DMS114 treated with DMSO at 0.1 percent for 48 hours (cell line): ENCODE measurements around the gene CDH12.
"Not testable (repeated sequence)": the region's sequence is repeated elsewhere in the genome, so short reads cannot be mapped to it uniquely, and the experiment has no call there.

Source experiments
- DNase-seq: peaks from one replicate; lab custom pipeline; 2025; ENCODE audit not compliant: unreplicated experiment; lab: John Stamatoyannopoulos, UW

CDH12 gene

DNA sequence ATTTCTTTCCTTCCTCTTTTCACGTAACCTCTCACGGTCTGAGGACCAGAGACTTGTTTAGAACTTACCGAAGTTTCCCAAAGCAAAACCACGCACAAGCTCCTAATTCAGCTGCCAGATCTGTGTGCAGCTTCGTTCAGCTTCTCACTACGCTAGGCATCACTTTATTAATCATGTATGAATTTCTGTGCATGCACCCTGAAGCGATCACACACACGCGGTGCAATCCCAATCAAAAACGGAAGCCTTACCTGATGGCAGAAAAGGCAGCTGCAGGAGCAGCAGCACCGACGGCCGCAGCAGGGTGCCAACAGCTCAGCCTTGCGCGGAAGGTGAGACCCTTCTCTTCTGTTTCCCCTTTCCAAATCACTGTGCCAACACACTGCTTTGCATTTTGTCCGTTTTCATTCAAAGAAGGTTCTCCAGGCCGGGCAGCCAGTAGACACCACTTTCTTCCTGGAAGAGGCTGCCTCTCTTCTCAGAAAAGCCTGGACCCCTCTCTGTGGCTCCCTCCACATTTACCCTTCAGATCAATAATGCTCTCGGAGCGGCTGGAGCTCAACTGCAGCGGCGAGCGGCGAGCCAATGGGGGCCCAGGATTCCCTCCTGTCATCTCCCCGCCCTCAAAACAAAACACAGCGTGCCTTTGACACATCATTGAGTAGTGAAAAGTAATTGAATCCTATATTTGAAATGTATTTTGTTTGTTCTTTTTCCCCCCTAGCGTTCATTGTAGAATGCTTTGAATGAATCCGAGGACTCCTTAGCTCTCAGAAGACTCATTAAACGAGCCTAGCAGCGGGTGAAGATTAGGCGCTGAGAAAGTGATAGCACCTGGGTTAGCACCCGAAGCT lies at the start of gene CDH12:
Gene CDH12, minus strand, starts transcription at position 538 of the 854 bp plus-strand sequence.
- no peak for DNase-seq

DNA sequence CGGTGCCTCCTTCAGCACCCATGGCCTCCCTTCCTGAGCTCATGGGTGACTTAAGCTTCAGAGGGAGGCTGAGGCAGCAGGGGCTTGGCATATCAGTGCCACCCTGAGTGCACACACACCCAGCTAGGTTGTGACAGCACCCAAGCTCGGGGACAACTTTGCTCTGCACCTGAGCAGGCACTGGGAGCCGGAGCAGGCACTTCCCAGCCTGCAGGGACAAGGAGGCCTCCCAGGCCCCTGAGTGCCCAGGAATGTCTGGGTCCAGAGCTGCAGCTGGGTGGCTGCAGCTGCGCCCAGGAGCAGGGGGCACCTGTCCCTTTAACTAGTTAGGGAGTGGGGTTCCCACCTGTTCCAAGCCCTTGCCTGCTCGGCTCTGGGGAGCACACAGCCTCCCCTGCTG lies 48.7 kb upstream of the CDH12 start:
- no peak for DNase-seq

DNA sequence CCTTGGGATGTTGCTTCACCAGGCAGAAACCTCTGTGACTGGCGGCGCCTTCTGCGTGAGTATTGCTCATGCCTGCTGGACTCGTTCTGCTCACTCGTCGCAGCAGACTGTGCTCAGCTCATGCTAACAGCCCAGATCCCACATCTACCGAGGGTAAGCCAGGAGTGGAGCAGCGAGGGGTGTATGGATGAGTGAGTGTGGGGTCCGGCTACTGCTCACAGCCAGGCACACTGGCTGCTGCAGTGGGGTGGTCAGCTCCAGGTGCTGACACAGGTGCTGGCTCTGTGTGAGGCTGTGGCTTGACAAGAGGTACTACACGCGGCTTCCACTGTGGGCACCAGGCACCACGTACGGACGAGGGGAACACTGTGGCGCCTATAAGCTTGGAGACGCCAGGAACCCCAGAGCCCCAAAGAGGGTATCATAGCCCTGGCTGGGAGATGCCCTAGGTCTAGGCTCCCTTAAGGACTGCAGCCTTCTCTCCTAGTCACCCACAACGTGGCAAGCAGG lies 47.7 kb upstream of the CDH12 start:
- no peak for DNase-seq

DNA sequence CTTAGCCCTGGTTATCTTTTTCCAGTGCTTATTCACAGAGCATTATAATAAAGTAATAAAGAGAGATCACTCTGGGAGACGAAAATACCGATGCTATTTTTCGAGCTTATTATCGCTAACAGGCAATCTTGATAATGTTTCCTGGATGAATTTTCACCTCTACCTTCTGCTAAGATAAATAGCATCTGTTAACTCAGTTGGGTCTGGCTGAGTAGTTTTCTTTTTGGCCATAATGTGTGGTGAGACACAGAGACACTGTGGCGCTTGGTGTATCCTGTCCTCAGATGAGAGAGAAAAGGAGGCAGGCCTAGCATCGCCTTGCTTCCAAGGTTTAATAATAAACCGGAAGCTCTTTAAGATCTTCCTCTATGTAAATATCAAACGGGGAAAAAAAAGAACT lies 46.2 kb upstream of the CDH12 start:
- no peak for DNase-seq

DNA sequence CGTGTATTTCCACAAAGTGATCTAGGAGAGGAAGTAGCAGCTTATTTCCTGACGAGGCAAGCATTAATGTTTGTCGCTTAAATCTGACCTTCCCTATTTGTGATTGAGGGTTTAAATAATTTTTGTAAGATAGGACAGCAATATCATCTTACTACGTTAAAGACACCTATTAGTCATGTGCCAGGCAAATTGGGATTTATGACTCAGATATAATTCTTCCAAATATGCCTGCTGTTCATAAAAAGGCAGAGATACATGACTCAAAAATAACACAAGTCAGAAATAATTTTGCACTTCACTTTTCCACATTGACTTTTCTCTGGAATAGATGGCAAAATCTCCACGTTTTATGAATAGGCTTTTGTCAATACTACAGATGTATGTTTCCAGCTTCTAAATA lies 43.0 kb upstream of the CDH12 start:
- no peak for DNase-seq

DNA sequence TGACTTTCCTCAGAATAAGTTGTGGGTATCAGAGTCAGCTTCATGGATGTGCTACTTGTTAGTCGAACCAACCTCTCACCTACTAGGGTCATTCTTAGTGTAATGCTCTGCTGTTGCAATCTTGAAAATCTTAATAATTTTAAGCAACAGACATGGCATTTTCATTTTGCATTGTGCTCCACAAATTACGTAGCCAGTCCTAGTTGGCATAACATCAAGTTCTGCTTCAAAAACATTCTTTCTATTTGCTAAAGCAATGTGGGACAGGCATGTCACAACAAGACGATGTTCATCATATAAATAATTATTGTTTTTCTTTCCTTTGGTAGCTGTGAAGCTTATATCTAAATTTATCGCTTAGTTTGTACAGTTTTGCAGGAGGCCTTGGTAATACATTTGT lies 39.3 kb upstream of the CDH12 start:
- no peak for DNase-seq

DNA sequence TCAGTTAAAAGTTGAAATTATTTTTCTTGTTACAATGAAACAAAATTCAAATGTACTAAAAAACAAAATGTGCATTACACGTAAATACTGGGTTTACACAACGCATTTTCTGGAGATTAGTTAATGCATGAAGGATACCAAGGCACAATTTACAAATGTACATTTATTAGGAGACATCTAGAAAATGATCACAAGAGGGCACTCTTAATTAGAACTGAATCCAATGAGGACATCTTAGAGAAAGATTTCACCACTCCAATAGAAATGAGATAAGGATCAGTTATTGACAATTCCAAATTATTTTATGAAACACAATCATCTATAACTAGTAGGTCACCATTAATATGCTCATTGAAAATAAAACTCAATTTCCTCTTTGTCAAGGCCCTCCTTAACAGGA lies 36.6 kb upstream of the CDH12 start:
- DNase-seq, result no peak

DNA sequence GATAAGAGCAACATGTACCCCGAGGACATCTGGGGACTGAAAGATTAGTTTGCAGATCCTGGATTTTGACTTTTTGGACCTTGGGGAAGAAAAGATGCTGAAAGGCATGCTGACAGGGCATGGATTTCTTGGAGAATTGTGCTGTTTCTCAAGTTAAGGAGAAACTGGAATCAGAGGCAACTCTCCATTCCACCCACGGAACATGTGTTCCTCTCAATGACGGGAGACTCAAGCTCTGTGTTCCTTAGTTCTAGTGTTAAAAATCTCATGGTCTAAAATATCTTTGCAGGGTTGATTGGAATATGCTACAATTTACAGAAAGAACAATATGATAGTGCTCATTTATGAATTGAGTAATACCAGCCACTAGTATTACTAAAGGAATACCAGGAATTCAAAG lies 34.4 kb upstream of the CDH12 start:
- DNase-seq, result no peak

DNA sequence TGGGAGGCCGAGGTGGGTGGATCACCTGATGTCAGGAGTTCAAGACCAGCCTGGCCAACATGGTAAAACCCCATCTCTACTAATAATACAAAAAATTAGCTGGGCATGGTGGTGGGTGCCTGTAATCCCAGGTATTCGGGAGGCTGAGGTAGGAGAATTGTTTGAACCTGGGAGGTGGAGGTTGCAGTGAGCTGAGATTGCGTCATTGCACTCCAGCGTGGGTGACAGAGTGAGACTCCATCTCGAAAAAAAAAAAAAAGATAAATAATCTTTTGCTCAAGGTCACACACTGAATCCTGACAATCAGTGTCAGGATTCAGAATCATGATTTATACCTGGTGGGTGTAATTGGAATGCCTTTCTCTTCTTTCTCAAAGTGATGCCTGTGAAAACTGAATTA lies 5.8 kb upstream of the CDH12 start:
- DNase-seq, result not testable (repeated sequence)

DNA sequence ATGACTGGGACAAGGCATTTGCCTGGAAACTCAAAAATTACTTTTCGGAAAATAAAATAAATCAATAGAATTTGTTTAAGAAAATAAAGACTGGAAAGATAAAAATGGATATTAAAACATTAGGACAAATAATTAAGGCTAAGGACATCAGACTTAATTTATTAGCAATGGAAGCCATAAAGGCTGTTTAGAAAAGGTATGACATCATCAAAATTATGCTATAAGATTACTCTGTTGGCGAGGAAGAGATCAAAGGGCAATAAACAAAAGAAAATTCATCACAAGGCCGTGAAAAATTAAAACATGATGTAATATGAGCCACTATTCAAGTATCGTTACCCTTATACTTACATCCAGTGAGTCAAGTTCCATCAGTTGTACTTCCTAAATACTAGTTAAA lies 2.7 kb upstream of the CDH12 start:
- DNase-seq, result no peak

DNA sequence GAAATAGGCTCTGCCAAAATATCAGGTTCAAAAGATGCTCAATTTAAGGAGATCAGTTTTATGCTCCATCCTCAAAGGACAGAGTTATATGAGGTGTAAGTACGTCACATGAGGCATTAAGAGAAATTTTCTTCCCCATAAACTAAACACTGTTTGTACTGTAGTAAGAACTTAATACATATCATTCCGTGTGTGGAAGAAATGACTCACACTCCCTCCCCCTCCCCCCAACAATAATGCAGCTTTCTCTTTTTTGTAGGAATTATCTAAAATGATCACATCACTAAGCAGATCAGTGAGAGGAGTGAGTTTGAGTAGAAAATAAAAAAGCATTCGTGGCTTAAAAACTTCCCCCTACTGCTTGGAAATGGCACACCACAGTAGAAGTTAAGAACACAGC lies 2.2 kb downstream of the CDH12 start:
- no peak for DNase-seq

DNA sequence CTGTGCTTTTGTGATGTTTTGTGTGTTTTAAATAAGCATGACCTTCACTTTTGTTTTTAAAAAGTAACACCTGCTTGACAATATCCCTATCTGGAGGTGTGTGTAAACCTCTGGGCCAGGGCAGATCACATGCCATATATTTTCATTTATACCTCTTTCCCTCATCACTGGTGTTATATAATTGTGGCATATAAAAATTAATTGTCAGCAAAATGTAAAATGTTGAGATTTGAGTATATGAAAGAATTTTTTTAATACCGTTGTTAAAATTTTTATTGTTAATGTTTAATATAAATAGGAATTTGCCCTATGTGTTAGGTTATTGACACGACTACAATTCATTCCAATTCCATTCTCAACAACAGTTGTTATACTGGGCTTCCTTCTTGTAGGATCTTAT lies 6.5 kb downstream of the CDH12 start:
- no peak for DNase-seq

DNA sequence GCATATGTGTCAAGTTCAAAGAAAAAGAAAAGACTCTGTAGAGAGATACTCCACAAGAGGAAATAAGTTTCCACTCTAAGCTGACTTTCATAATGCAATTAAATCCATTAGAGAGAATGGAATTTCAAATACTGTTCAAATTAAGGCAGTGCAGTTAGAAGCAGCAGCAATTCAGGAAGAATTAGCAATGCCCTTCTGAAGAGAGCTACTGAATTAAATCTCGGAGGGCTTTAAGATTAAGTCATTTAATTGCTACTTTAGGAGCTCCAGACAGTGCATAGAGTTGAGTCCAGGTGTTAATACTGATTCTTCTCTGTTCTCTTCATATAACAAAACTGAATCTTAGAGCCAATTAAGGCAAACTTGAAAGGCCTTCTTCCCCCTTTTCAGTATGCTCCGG lies 8.5 kb downstream of the CDH12 start:
- DNase-seq, result no peak

DNA sequence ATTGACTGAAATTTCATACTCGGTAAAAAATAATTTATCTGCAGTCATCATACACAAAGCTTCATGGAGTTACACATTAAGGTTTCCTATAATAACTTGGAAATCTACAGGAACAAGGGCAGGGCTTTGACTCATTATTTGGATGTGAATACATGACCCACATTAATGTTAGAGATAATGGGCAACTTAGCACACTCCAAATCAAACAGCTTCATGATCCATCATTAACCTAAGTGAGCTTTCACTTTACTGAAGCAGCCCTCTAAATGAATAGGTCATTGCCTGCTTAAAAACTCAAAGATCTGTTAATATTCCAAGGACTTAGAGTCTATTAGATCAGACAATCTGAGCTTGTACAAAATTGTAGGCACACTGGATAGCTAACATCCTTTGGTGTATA lies 9.0 kb downstream of the CDH12 start:
- DNase-seq, result no peak

DNA sequence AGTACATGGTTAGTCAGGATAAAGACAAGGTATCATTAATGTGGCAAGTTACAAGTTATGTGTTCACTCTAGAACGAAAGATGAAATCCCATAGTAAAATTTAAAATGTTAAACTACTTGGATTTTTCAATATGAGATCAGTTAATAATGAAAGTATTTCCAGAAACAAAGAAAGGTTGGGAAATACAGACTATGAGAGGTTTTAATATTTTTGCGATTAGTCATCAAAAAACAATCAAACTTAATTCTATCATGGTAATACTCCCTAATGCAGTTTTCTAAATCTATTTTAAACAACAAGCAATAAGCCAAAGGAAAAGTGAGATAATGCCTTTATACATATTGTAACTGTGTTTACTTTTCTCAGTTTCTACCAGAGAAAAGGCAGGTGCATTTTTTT lies 10.6 kb downstream of the CDH12 start:
- no peak for DNase-seq

DNA sequence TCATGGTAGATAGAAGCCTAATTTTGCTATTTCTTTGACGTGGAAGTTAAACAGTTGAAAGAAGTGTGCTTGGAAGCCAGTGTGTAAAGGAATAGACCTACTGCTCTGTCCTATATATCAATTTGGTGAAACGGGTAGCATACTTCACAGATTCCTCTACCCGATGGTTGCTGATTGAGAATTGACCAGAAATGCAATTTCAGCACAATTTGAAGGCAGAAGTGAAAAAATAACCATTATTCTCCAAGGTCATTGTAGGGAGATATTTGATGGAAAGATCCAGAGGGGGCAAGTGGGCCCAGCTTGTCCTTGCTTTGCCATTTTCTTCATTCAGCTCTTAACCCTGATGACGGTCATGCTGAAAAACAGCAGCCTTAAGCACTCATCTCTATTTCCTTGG lies 15.3 kb downstream of the CDH12 start:
- DNase-seq, result no peak

DNA sequence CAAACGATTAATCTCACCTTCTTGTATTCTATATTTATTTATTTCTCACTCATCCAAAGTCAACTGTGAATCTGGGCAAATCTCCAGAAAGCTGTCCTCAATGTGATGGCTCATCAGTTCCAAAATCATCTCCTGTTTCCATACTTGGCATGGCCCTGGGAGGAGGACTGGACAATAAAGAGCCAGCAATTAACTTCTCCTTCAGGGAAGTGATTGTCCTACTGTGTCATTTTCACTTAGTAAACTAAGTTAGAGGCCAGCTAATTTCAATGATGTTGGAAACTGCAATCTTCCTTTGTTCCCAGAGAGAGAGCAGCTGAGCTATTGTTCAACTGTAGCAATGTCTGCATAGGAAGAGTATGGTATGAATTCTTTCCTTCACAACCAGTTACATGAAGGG lies 17.5 kb downstream of the CDH12 start:
- DNase-seq, result no peak

DNA sequence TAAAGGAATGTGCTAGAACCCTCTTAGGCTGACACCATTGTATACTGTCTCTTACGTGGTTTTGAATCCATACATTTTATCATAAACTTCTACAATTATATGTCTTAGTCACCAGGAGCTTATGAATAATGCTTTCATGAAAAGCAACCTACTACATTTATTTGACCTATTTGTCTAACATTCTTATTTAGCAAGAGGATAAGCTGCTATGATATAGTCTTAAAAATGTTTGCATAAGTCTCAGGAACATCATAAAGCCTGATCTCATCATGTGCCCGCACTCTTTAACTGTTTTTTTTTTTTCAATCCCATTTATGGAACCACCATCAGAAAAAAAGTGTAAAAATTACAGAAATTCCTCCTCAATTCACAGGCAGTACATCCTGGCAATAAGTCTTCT lies 59.7 kb downstream of the CDH12 start:
- DNase-seq, result no peak

DNA sequence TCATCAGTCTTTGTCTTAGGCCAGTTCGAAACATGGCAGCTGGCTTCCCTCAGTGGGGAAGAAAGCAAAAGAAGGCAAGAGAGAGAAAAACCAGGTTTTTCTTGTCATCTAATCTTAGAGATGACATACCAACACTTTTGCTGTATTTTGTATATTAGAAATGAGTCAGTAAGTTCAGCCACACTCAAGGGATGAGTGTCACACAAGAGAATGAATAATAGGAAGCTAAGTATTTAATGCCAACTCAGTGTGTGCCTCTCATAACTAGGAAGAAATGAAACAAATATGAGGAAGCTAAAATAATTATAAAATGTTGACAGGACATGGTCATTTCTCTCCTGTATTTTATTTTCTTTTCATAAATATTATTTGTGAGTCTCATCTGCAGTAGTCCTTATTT lies 65.3 kb downstream of the CDH12 start:
- DNase-seq, result no peak

DNA sequence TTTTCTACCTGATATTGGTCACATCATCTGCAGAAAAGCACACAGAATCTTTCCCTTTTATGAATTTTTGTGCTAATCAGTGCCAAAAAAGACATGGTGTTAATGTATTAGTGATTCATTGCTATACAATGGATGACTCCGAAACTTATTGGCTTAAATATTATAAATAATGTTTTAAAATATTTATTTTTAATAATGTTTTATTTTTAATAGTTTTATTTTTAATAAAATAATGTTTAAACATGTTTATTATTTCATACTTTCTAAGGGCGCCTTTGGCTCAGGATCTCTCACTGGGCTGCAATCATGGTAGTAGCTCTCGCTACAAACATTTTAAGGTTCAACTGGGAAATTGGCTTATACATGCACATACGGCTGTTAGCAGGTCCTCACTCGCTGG lies 65.7 kb downstream of the CDH12 start:
- no peak for DNase-seq

DNA sequence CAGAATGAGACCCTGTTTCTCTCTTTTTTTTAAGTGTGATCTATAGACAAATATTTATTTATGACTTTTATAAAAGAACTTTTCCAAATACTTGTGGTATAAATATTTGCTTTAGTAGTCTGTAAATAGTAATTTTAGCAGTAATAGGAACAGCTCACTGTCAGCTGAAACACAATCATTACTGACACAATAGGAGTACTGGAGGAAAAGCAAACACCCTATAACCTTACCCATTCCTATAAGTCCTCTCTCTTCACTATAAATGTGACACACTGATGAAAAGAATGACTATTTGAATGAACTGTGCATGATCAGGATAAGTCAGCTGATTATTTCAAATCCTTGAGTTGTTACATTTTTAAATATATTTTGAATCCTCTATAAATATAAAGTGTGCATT lies 72.4 kb downstream of the CDH12 start:
- DNase-seq, result no peak

DNA sequence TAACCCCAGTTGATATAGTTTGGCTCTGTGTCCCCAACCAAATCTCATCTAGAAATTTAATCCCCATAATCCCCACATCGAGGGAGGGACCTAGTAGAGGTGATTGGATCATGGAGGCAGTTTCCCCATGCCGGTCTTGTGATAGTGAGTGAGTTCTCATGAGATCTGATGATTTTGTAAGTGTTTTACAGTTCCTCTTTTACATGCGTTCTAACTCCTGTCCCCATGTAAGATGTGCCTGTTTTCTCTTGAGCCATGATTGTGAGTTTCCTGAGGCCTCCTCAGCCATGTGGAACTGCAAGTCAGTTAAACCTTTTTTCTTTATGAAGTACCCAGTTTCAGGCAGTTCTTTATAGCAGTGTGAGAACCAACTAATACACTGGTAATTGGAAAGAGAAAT lies 73.6 kb downstream of the CDH12 start:
- no peak for DNase-seq

DNA sequence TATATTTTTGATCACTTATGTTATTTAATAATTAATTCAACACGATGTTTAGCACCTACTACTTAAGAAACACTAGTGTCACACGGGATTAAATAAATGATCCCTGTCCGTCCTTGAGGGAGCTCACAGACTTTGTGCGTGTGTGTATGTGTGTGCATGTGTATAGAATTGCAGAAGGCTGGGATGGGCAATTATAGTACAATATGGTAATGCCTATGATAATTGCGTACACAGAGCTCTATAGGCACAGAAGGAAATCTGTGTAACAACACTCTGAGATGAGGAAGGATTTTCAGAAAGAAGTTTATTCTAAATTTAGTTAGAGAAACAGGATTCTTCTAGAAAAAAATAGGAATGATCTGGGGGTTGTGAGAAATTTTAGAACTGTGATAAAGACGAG lies 76.9 kb downstream of the CDH12 start:
- no peak for DNase-seq
